Smooth muscle cell (in vitro differentiated cells): ENCODE measurements around the gene SEPTIN3. TPM values are rescaled to one million over a fixed set of nuclear protein-coding genes. Genes with fewer than 3 reads are reported as not detected.
A peak's percentile ranks its signal among the peaks of the same experiment; 100 is the strongest.
"Not testable (repeated sequence)": the region's sequence is repeated elsewhere in the genome, so short reads cannot be mapped to it uniquely, and the experiment has no call there.

Source experiments
- DNase-seq: peaks from one replicate; lab custom pipeline; 2025; ENCODE audit not compliant: unreplicated experiment; lab: John Stamatoyannopoulos, UW
- H2AFZ ChIP-seq: fragments of 200-600 bp; sonication (generic); 2 replicates; pipeline ENCODE4 v1.6.0; 2016; ENCODE audit warnings: antibody characterized with exemption, low read depth, mild to moderate bottlenecking
- H3F3A ChIP-seq: fragments of 200-600 bp; sonication (generic); 2 replicates; pipeline ENCODE4 v1.6.0; 2017; ENCODE audit warnings: antibody characterized with exemption, low read depth
- H3K27ac ChIP-seq: fragments of 200-600 bp; sonication (generic); 2 replicates; pipeline ENCODE4 v1.5.1; 2016; ENCODE audit warnings: low read depth, mild to moderate bottlenecking
- H3K27me3 ChIP-seq: fragments of 200-600 bp; sonication (generic); 2 replicates; pipeline ENCODE4 v1.6.1; 2016; ENCODE audit warnings: low read depth, mild to moderate bottlenecking
- H3K36me3 ChIP-seq: fragments of 200-600 bp; sonication (generic); 2 replicates; pipeline ENCODE4 v1.5.1; 2016; ENCODE audit warnings: low read depth
- H3K4me1 ChIP-seq: fragments of 200-600 bp; sonication (generic); 2 replicates; pipeline ENCODE4 v1.5.1; 2016; ENCODE audit warnings: low read depth
- H3K4me2 ChIP-seq: fragments of 200-600 bp; sonication (generic); 2 replicates; pipeline ENCODE4 v1.6.0; 2016; ENCODE audit warnings: mild to moderate bottlenecking
- H3K4me3 ChIP-seq: fragments of 200-600 bp; sonication (generic); 2 replicates; pipeline ENCODE4 v1.5.1; 2016; ENCODE audit warnings: mild to moderate bottlenecking
- H3K79me2 ChIP-seq: fragments of 200-600 bp; sonication (generic); 2 replicates; pipeline ENCODE4 v1.6.0; 2016; ENCODE audit warnings: low read depth, mild to moderate bottlenecking
- H3K9ac ChIP-seq: fragments of 200-600 bp; sonication (generic); 2 replicates; pipeline ENCODE4 v1.6.0; 2016; ENCODE audit warnings: low read depth
- H3K9me3 ChIP-seq: fragments of 200-600 bp; sonication (generic); replicated peaks from 2 replicates; pipeline ENCODE4 v1.5.1; 2016; ENCODE audit warnings: low read depth
- H4K20me1 ChIP-seq: fragments of 200-600 bp; sonication (generic); 2 replicates; pipeline ENCODE4 v1.6.0; 2016; ENCODE audit warnings: low read depth
- WGBS: methylation state at CpG from one replicate; pipeline ENCODE4 v1.1.7; 2016; ENCODE audit warnings: low lambda C conversion rate; 5-methylcytosine and 5-hydroxymethylcytosine counted together
- polyA plus RNA-seq: library from polyadenylated mRNA; unstranded; fragments of >200 nt; fragmentation: Nextera tagmentation; extraction: Ambion mirVana; gene quantifications from 2 replicates; pipeline ENCODE4 v1.2.1, GENCODE V29; 2016
- total RNA-seq: library from RNA; depleted of rRNA; stranded (reverse); fragments of >200 nt; gene quantifications from 2 replicates; pipeline ENCODE4 v1.2.3, GENCODE V29; 2014
- TF ChIP-seq, protein P1 (sequence below): fragments of 200-600 bp; sonication (generic); IDR thresholded peaks from 2 replicates; pipeline ENCODE4 v1.5.1; 2017; ENCODE audit warnings: borderline replicate concordance, mild to moderate bottlenecking, antibody characterized with exemption; ENCODE audit not compliant: insufficient read depth, poor library complexity, severe bottlenecking

SEPTIN3 gene
- total and polyA plus RNA-seq, 2 experiments from 2014 or later: 0.99 to 1.1 TPM

DNA sequence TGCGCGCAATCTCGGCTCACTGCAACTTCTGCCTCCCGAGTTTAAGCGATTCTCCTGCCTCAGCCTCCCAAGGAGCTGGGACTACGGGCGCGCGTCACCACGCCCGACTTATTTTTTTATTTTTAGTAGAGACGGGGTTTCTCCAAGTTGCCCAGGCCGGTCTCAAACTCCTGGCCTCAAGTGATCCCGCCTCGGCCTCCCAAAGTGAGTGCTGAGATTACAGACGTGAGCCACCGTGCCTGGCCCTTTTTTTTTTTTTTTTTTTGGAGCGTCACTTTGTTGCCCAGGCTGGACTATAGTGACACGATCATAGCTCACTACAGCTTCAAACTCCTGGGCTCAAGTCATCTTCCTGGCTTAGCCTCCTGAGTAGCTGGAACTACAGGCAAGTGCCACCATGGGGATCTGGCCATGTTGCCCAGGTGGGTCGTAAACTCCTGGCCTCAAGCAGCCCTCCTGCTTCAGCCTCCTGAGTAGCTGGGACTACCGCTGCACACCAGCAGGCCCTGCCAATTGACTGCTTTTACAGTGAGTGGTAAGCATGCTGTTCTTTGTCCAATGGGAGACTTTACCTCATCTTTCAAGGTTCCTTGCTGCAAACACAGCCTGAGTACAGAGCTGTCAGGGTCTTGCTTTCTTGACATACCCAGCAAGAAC, 21.7 kb upstream of the SEPTIN3 start:
- no peaks in the 10 kb centered on the region for H3K36me3 ChIP-seq
- no peaks in the 10 kb centered on the region for H3F3A ChIP-seq
- H3K79me2 ChIP-seq: no peaks in the 10 kb centered on the region
- TF ChIP-seq, protein P1, sequence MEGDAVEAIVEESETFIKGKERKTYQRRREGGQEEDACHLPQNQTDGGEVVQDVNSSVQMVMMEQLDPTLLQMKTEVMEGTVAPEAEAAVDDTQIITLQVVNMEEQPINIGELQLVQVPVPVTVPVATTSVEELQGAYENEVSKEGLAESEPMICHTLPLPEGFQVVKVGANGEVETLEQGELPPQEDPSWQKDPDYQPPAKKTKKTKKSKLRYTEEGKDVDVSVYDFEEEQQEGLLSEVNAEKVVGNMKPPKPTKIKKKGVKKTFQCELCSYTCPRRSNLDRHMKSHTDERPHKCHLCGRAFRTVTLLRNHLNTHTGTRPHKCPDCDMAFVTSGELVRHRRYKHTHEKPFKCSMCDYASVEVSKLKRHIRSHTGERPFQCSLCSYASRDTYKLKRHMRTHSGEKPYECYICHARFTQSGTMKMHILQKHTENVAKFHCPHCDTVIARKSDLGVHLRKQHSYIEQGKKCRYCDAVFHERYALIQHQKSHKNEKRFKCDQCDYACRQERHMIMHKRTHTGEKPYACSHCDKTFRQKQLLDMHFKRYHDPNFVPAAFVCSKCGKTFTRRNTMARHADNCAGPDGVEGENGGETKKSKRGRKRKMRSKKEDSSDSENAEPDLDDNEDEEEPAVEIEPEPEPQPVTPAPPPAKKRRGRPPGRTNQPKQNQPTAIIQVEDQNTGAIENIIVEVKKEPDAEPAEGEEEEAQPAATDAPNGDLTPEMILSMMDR: no peak
- no peaks in the 10 kb centered on the region for H3K27me3 ChIP-seq
- peak overlapping the region; percentile 89 for H3K4me2 ChIP-seq
- H3K27ac ChIP-seq: no peak overlapping the region
- H3K4me1 ChIP-seq: peaks cover 11% of the 10 kb centered on the region
- H4K20me1 ChIP-seq: no peaks in the 10 kb centered on the region
- H3K9me3 ChIP-seq: no peaks in the 10 kb centered on the region
- WGBS: 88% methylated on average over 21 of the region's 21 CpGs
- H3K4me3 ChIP-seq: peak overlapping the region; percentile 67
- DNase-seq: no peak
- peak overlapping the region; percentile 92 for H2AFZ ChIP-seq
- no peak overlapping the region for H3K9ac ChIP-seq

DNA sequence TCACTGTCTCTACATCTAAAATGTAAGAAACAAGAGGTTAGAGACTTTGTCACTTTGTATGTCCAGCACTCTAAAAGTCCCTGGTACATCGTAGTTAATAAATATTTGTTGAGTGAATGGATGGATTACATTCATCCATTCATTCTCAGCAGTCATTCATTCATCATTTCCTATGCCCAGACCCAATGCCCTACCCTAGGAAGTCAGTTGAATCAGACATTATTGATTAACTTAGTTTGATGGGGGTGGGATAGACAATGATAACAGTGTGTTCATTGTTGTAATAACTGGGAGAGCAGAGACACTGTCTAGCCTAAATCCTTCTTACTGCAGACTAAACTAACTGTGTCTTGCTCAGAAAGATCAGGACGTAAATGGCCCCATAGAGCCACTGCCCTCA, 21.1 kb upstream of the SEPTIN3 start:
- Histone ChIP-seq H3K27me3 (no peaks in the 10 kb centered on the region), H3K79me2 (no peaks in the 10 kb centered on the region)

DNA sequence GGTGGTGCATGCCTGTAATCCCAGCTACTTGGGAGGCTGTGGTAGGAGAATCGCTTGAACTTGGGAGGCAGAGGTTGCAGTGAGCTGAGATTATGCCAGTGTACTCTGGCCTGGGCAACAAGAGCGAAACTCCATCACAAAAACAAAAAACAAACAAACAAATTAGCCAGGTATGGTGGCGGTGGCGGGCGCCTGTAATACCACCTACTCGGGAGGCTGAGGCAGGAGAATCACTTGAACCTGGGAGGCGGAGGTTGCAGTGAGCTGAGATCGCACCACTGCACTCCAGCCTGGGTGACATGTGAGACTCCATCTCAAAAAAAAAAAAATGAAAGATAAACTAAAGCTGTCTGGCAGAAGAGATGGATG, 20.3 kb upstream of the SEPTIN3 start:
- not testable (repeated sequence) for H3K36me3 ChIP-seq, H4K20me1 ChIP-seq, H3K27ac ChIP-seq, H3K4me2 ChIP-seq, H2AFZ ChIP-seq, H3K9ac ChIP-seq, H3F3A ChIP-seq, DNase-seq, H3K4me3 ChIP-seq, H3K27me3 ChIP-seq, H3K9me3 ChIP-seq, H3K79me2 ChIP-seq
- WGBS: 93% methylated on average over 8 of the region's 8 CpGs
- H3K4me1 ChIP-seq: peaks cover 11% of the 10 kb centered on the region

More for the DNA sequence above, 21.1 kb upstream of the SEPTIN3 start:
- H3F3A ChIP-seq: no peaks in the 10 kb centered on the region
- TF ChIP-seq, protein P1: no peak
- H3K4me1 ChIP-seq: peaks cover 11% of the 10 kb centered on the region
- H3K9me3 ChIP-seq: no peaks in the 10 kb centered on the region
- 86% methylated on average over 2 of the region's 2 CpGs for WGBS
- H3K9ac ChIP-seq: no peak overlapping the region
- H3K27ac ChIP-seq: no peak overlapping the region
- no peak for DNase-seq
- no peak overlapping the region for H3K4me3 ChIP-seq
- H3K4me2 ChIP-seq: no peak overlapping the region
- H2AFZ ChIP-seq: no peak overlapping the region
- no peaks in the 10 kb centered on the region for H3K36me3 ChIP-seq
- no peaks in the 10 kb centered on the region for H4K20me1 ChIP-seq

DNA sequence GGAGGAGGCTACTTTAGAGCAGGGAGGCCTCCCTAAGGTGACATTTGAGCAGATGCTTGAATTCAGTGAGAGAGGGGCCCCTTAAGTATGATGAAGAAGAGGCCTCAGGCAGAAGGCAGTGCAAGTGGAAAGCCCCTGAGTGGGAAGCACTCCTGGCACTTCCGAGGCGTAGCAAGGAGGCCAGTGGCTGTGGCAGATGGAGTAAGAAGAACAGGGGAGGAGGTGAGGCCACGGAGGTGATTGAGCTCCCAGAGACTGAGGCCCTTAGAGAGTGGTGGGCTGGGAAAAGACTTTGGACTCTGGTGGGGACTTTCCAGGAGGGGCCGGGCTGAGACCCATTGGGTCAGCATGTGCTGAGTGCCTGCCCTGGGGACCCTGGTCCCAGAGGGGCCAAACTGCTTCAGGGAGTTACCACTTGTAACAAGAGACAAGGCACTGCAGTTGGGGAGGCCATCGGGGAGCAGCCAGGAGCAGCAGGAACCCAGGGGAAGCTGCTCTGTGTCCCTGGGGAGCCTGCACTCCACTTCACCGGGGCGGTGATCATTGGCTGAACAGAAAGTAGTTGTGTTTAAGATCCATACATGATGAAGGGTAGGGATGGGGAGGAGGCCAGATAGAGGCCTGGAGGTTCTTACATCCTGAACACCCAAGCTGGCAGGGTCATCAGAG, 19.8 kb upstream of the SEPTIN3 start:
- no peaks in the 10 kb centered on the region for H4K20me1 ChIP-seq
- no peaks in the 10 kb centered on the region for H3K27me3 ChIP-seq
- H3K4me1 ChIP-seq: peaks cover 11% of the 10 kb centered on the region
- TF ChIP-seq, protein P1: no peak
- 94% methylated on average over 7 of the region's 7 CpGs for WGBS
- no peak overlapping the region for H3K27ac ChIP-seq
- H3K9ac ChIP-seq: no peak overlapping the region
- H3K79me2 ChIP-seq: no peaks in the 10 kb centered on the region
- no peak overlapping the region for H3K4me3 ChIP-seq
- H3K9me3 ChIP-seq: no peaks in the 10 kb centered on the region
- H2AFZ ChIP-seq: no peak overlapping the region
- DNase-seq: no peak
- H3K4me2 ChIP-seq: no peak overlapping the region
- H3F3A ChIP-seq: no peaks in the 10 kb centered on the region
- no peaks in the 10 kb centered on the region for H3K36me3 ChIP-seq
